ENCODE data around the gene TEKT5.

DNA sequence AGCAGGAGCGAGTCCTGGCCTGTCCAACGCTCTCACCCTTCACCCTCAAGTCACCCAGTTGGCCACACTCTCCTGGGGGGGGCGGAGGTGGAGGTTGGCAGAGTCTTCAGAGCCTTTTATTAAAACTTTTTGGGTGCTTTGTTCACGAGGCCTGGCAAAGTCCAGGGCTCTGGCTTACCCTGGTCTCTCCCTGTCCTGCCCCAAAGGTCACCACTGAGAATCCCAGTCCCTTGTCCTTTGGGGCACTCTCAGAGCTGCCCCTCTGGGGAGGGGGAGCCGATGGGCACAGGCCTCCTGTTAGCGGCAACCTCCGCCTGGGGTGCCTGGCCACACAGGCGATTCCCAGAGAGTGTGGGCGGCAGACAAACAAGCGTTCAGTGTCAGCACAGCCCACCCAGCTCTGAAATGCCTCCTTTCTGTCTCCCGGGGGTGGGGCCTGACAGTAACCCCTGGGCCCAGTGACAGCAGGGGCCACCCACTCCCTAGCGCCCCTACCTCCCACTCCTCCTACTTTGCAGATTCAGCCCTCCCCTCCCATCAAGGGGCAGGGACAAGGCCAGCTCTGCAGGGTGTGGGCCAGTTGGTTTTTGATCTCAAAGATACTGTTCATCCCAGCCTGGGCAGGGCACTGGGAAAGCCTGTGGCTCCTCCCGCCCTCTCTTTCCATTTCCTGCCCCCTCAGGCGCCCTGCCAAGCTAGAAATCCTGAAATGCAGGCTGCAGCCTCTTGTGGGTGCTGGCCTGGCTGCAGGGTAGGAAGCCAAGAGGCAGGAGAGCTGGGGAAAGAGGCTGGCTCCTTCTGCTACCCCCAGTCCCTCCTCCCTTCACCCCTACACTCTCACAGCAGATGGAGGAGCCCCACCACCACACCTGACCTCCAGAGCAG lies 77.7 kb downstream of the TEKT5 start:
- TF ChIP-seq, protein P1, sequence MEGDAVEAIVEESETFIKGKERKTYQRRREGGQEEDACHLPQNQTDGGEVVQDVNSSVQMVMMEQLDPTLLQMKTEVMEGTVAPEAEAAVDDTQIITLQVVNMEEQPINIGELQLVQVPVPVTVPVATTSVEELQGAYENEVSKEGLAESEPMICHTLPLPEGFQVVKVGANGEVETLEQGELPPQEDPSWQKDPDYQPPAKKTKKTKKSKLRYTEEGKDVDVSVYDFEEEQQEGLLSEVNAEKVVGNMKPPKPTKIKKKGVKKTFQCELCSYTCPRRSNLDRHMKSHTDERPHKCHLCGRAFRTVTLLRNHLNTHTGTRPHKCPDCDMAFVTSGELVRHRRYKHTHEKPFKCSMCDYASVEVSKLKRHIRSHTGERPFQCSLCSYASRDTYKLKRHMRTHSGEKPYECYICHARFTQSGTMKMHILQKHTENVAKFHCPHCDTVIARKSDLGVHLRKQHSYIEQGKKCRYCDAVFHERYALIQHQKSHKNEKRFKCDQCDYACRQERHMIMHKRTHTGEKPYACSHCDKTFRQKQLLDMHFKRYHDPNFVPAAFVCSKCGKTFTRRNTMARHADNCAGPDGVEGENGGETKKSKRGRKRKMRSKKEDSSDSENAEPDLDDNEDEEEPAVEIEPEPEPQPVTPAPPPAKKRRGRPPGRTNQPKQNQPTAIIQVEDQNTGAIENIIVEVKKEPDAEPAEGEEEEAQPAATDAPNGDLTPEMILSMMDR (IDR thresholded peaks at IDR 0.05) = no peak
- TF ChIP-seq REST (IDR thresholded peaks at IDR 0.05; ENCODE audit: insufficient read depth in 1 of 2, low read depth in 2 of 2, low read length in 1 of 2) = no peak
